IMR-90 (cell line): ENCODE data around the gene TCF7. TPM values are rescaled to one million over a fixed set of nuclear protein-coding genes. Genes with fewer than 3 reads are reported as not detected.

Experiments
- ATAC-seq: fragments of 200-7000 bp; cut with Tn5 transposase; 2 replicates; pipeline ENCODE4 v1.9.1; 2020; ENCODE audit warnings: low read depth, mild to moderate bottlenecking, moderate library complexity
- BruUV-seq: library from RNA; stranded (reverse); fragments of 400-500 nt; replicated peaks from 2 replicates; lab custom pipeline; 2021; lab: Mats Ljungman, UMichigan
- CTCF ChIA-PET: fragments of 300-600 bp; formaldehyde crosslinking; extraction: SDS; loops from one replicate; lab custom pipeline; 2021; ENCODE audit warnings: antibody characterized with exemption; lab: Yijun Ruan, JAX
- POLR2A ChIA-PET: fragments of 300-600 bp; sonication (Branson Sonifier 250); formaldehyde crosslinking; loops from one replicate; lab custom pipeline; 2022; ENCODE audit warnings: antibody characterized with exemption; ENCODE audit not compliant: unreplicated experiment; lab: Charles Lee
- DNase-seq: peaks from one replicate; pipeline ENCODE4 v3.0.0; 2013
- H2AFZ ChIP-seq: replicated peaks from 2 replicates; pipeline ENCODE3; 2013; ENCODE audit warnings: low read length, mild to moderate bottlenecking; ENCODE audit not compliant: poor library complexity
- H2AK5ac ChIP-seq: 2 replicates; pipeline ENCODE4 v1.6.1; 2013; ENCODE audit warnings: low read depth, low read length, inconsistent platforms
- H2AK9ac ChIP-seq: replicated peaks from 2 replicates; pipeline ENCODE3; 2013; ENCODE audit warnings: mild to moderate bottlenecking, low read depth, low read length, moderate library complexity; ENCODE audit not compliant: poor library complexity
- H2BK120ac ChIP-seq: 2 replicates; pipeline ENCODE4 v1.6.1; 2013; ENCODE audit warnings: low read depth, low read length, inconsistent platforms
- H2BK15ac ChIP-seq: 3 replicates; pipeline ENCODE4 v1.6.1; 2013; ENCODE audit warnings: low read depth, low read length, inconsistent platforms
- H2BK20ac ChIP-seq: 2 replicates; pipeline ENCODE4 v1.6.1; 2013; ENCODE audit warnings: low read depth, mild to moderate bottlenecking, inconsistent platforms, low read length, moderate library complexity
- H2BK5ac ChIP-seq: 2 replicates; pipeline ENCODE4 v1.6.1; 2013; ENCODE audit warnings: mild to moderate bottlenecking, low read depth, low read length, inconsistent platforms; ENCODE audit not compliant: poor library complexity, severe bottlenecking
- H3K14ac ChIP-seq: replicated peaks from 2 replicates; pipeline ENCODE4 v1.6.1; 2013; ENCODE audit warnings: low read depth, low read length, inconsistent platforms
- H3K18ac ChIP-seq: 2 replicates; pipeline ENCODE4 v1.6.1; 2013; ENCODE audit warnings: low read depth, low read length, control low read depth
- H3K23ac ChIP-seq: 2 replicates; pipeline ENCODE4 v1.6.1; 2013; ENCODE audit warnings: low read depth, low read length, inconsistent platforms
- H3K27ac ChIP-seq: 2 replicates; pipeline ENCODE4 v1.5.1; 2013; ENCODE audit warnings: mild to moderate bottlenecking, control low read depth, low read length; ENCODE audit not compliant: insufficient read depth
- H3K27me3 ChIP-seq: 2 replicates; pipeline ENCODE4 v1.6.1; 2013; ENCODE audit warnings: low read length; ENCODE audit not compliant: control insufficient read depth, insufficient read depth
- H3K36me3 ChIP-seq: 2 replicates; pipeline ENCODE4 v1.6.1; 2013; ENCODE audit warnings: low read length, mixed read lengths; ENCODE audit not compliant: control insufficient read depth, insufficient read depth
- H3K4ac ChIP-seq: 2 replicates; pipeline ENCODE4 v1.6.1; 2013; ENCODE audit warnings: low read depth, low read length, inconsistent platforms
- H3K4me1 ChIP-seq: 2 replicates; pipeline ENCODE4 v1.6.1; 2013; ENCODE audit warnings: low read length, mixed read lengths; ENCODE audit not compliant: control insufficient read depth, insufficient read depth
- H3K4me2 ChIP-seq: 2 replicates; pipeline ENCODE4 v1.6.1; 2013; ENCODE audit warnings: low read depth, mild to moderate bottlenecking, control low read depth, low read length, moderate library complexity
- H3K4me3 ChIP-seq: 2 replicates; pipeline ENCODE4 v1.5.1; 2013; ENCODE audit warnings: low read depth, mild to moderate bottlenecking, control low read depth, low read length, moderate library complexity; ENCODE audit not compliant: insufficient read depth
- H3K56ac ChIP-seq: 2 replicates; pipeline ENCODE4 v1.6.1; 2013; ENCODE audit warnings: low read length, inconsistent platforms; ENCODE audit not compliant: insufficient read depth; ENCODE audit errors: extremely low read depth
- H3K79me1 ChIP-seq, 2 experiments: 2 replicates each; pipeline ENCODE4 v1.6.1; 2013; ENCODE audit warnings: low read length in 2 of 2, inconsistent platforms in 1 of 2, low read depth in 1 of 2
- H3K9ac ChIP-seq: 2 replicates; pipeline ENCODE4 v1.6.1; 2013; ENCODE audit warnings: low read depth, low read length, control low read depth
- H3K9me1 ChIP-seq: 2 replicates; pipeline ENCODE4 v1.6.1; 2013; ENCODE audit warnings: low read length, inconsistent platforms; ENCODE audit not compliant: insufficient read depth
- H3K9me3 ChIP-seq: 2 replicates; pipeline ENCODE4 v1.6.1; 2013; ENCODE audit warnings: low read length; ENCODE audit not compliant: control insufficient read depth, insufficient read depth
- H4K20me1 ChIP-seq: 2 replicates; pipeline ENCODE4 v1.6.1; 2013; ENCODE audit warnings: low read length, inconsistent platforms; ENCODE audit not compliant: insufficient read depth
- H4K5ac ChIP-seq: 2 replicates; pipeline ENCODE4 v1.6.1; 2013; ENCODE audit warnings: mild to moderate bottlenecking, low read depth, low read length, control low read depth
- H4K8ac ChIP-seq, 2 experiments: 2 replicates each; pipeline ENCODE4 v1.6.1; 2013; ENCODE audit warnings: low read depth in 2 of 2, low read length in 2 of 2, control low read depth in 1 of 2, inconsistent platforms in 1 of 2
- H4K91ac ChIP-seq: 2 replicates; pipeline ENCODE4 v1.6.1; 2013; ENCODE audit warnings: low read depth, low read length, inconsistent platforms; ENCODE audit not compliant: insufficient read depth
- FOS ChIP-seq: fragments of 150-350 bp; IDR thresholded peaks from 2 replicates; pipeline ENCODE4 v1.6.1; 2016; ENCODE audit warnings: low read depth, low read length
- MAZ ChIP-seq: IDR thresholded peaks from 2 replicates; pipeline ENCODE4 v1.6.1; 2012; ENCODE audit warnings: low read depth, mild to moderate bottlenecking, low read length, improper control_type of control experiment, moderate library complexity, borderline replicate concordance
- POLR2A ChIP-seq: IDR thresholded peaks from 2 replicates; pipeline ENCODE4 v1.6.1; 2012; ENCODE audit warnings: mild to moderate bottlenecking, low read depth, low read length
- RAD21 ChIP-seq: IDR thresholded peaks from 2 replicates; pipeline ENCODE4 v1.6.1; 2012; ENCODE audit warnings: low read length, improper control_type of control experiment
- USF2 ChIP-seq: fragments of 150-350 bp; IDR thresholded peaks from 2 replicates; pipeline ENCODE4 v1.6.1; 2017; ENCODE audit warnings: mild to moderate bottlenecking, antibody characterized with exemption, low read length, low read depth
- WGBS, 2 experiments: methylation state at CpG; one replicate each; pipeline versions ENCODE4 v1.1.5 to v1.1.7; 2013; ENCODE audit warnings: missing lambda C conversion rate in 2 of 2; ENCODE audit not compliant: insufficient read length in 1 of 2; ENCODE audit errors: extremely low coverage in 2 of 2; 5-methylcytosine and 5-hydroxymethylcytosine counted together
- dilution Hi-C: fragments of 300-500 bp; cut with HindIII; formaldehyde crosslinking; loops from one replicate; pipeline ENCODE4 v1.14.3; 2018; ENCODE audit warnings: low sequenced_read_pairs; ENCODE audit not compliant: unreplicated experiment
- in situ Hi-C: fragments of 300-500 bp; cut with MboI; formaldehyde crosslinking; loops from 3 replicates; pipeline ENCODE4 v1.14.3; 2019; ENCODE audit warnings: low sequenced_read_pairs, inconsistent platforms, mixed read lengths
- intact Hi-C: fragments of 100-400 bp; cut with micrococcal nuclease; formaldehyde crosslinking; loops from 2 replicates; pipeline ENCODE4 v1.10.0; 2022
- polyA plus RNA-seq, 3 experiments: library from polyadenylated mRNA; depleted of rRNA; stranded (reverse); fragments of >200 nt; gene quantifications; 2 replicates each; pipeline ENCODE4 v1.2.3, GENCODE V29; 2012; ENCODE audit warnings: low replicate concordance in 1 of 3
- total RNA-seq: library from RNA; depleted of rRNA; stranded (reverse); fragments of >200 nt; gene quantifications from 2 replicates; pipeline ENCODE4 v1.2.3, GENCODE V29; 2012

Gene TCF7
- total and polyA plus RNA-seq, 2 of the 4 experiments (the other 2 are of a cell fraction): 1.3 to 3.4 TPM

- TF ChIP-seq MAZ: peak; percentile 74
These were observed 12.6 kb upstream of the TCF7 start (continued) for GRCh38 chr5:134101686-134102439.

- H3K56ac ChIP-seq: no peak overlapping the region
- H2BK15ac ChIP-seq: no peak overlapping the region
- no peak overlapping the region for H3K4me2 ChIP-seq
- H2BK120ac ChIP-seq: no peak overlapping the region
- in situ Hi-C loops (no loop called here), dilution Hi-C loops (no loop called here), intact Hi-C loops (loop anchor here (2.0 kb wide), 1 partner anchor 185 kb away; no protein-coding TSS in a partner anchor)
- H3K14ac ChIP-seq: no peak overlapping the region
- H3K4ac ChIP-seq: no peak overlapping the region
- H3K4me1 ChIP-seq: peaks cover 4% of the 10 kb centered on the region
- no peak overlapping the region for H3K9ac ChIP-seq
- H3K27me3 ChIP-seq: peaks cover 7% of the 10 kb centered on the region; the same call in 1 of the 2 replicates
- DNase-seq (no peak), ATAC-seq (no peak)
- CTCF ChIA-PET: no interaction called here
- H3K23ac ChIP-seq: no peak overlapping the region
- no peaks in the 10 kb centered on the region for H3K79me1 ChIP-seq
- TF ChIP-seq POLR2A (no peak), USF2 (no peak), FOS (no peak), RAD21 (no peak)
- no peak overlapping the region for H3K4me3 ChIP-seq
- no peak overlapping the region for H2AK9ac ChIP-seq
- H3K9me3 ChIP-seq: no peaks in the 10 kb centered on the region
- BruUV-seq: no TSS peak
- POLR2A ChIA-PET: no interaction called here
- no peaks in the 10 kb centered on the region for H4K20me1 ChIP-seq
- H3K18ac ChIP-seq: no peak overlapping the region
- no peak overlapping the region for H4K91ac ChIP-seq
- no peak overlapping the region for H2AK5ac ChIP-seq
- H3K36me3 ChIP-seq: no peaks in the 10 kb centered on the region
- peaks cover 3% of the 10 kb centered on the region; the same call in 1 of the 2 replicates for H3K9me1 ChIP-seq
- H3K27ac ChIP-seq: no peak overlapping the region
- WGBS, 2 experiments: 90% methylated on average over 6 of the region's 9 CpGs; no CpG with 5 or more reads in 1 of the 2 experiments
- no peak overlapping the region for H4K8ac ChIP-seq
- no peak overlapping the region for H2BK20ac ChIP-seq
- no peak overlapping the region for H4K5ac ChIP-seq
- H2BK5ac ChIP-seq: no peak overlapping the region
- no peak overlapping the region for H2AFZ ChIP-seq
These were observed 11.1 kb upstream of the TCF7 start for GRCh38 chr5:134103397-134103796.
